ENCODE results near the gene ING4. TPM values are rescaled to one million over a fixed set of nuclear protein-coding genes. Genes with fewer than 3 reads are reported as not detected.
A peak's percentile ranks its signal among the peaks of the same experiment; 100 is the strongest.

Gene ING4
- total and polyA plus RNA-seq, 2 of the 13 experiments (the other 11 are each of a cell fraction or from before 2014, with no cell fraction given): 14.4 to 32.4 TPM

DNA sequence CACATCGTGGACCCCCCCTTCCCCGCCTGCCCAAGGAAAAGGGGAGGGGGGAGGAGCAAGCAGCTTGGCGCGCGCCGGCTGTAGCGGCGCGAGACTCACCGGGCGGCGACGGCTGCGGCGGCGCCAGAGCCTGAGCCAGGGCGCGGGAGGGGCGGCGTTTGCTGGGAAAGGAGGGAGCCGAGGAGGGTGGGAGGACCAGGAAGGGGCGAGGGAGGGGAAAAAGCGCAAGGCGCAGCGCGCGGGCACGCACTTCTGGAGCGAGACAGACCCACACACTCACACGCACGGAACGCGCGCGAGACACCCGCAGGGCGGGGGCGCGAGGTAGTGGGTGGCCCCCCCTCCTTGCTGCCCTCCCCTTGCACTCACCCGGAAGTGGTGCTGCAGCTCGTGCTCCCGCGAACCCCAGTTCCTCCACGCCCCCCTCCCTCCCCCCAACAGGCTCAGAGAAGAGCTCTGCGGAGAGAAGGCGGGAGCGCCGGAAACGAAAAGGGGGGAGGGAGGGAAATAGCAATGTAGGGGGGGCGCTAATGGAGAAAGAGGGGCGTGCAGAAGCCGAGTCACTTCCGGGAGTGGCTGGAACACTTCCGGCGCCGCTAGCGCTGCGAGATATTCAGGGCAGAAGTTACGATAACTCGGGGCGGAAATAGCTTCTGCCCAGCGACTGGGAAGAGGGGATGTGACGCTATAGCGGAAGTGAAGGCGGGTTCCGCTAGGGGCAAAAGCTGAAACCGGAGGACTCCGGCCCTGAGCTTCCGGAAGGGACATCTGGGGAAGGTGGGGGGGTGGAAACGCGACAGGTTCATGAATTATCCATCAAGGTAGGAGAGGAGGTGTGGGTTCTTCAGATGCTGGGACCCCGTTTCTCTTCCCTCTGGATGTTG is 26.3 kb upstream of the ING4 start, which contains the start of gene ZNF384 (continued):
- TF ChIP-seq ZNF407 (CRISPR knock-in tag; IDR thresholded peaks at IDR 0.05; ENCODE audit: not compliant biosample characterization) (no peak), ZNF34 (CRISPR knock-in tag; IDR thresholded peaks at IDR 0.05; ENCODE audit: borderline replicate concordance) (no peak), MAX (IDR thresholded peaks at IDR 0.05) (peak; percentile 81), ZNF329 (CRISPR knock-in tag; IDR thresholded peaks at IDR 0.05; ENCODE audit: low read depth) (0 out of 2 replicates have a peak, but pooled peaks have one; percentile 12), ZNF350 (CRISPR knock-in tag; IDR thresholded peaks at IDR 0.05; ENCODE audit: borderline replicate concordance, low read depth) (peak; percentile 81; the same call in 1 of the 2 replicates), MEF2D (CRISPR knock-in tag; IDR thresholded peaks at IDR 0.05) (peak; percentile 43; the same call in 1 of the 2 replicates), PITX1 (CRISPR knock-in tag; IDR thresholded peaks at IDR 0.05) (peak; percentile 40; the same call in 1 of the 2 replicates), ZNF784 (CRISPR knock-in tag; IDR thresholded peaks at IDR 0.05; ENCODE audit: borderline replicate concordance) (peak; percentile 75; the same call in 1 of the 2 replicates), TEAD3 (CRISPR knock-in tag; optimal IDR thresholded peaks at IDR 0.05; ENCODE audit: borderline replicate concordance) (peak; percentile 56), PRMT3 (CRISPR knock-in tag; IDR thresholded peaks at IDR 0.05; ENCODE audit: borderline replicate concordance, low read depth) (no peak), BORCS8-MEF2B (CRISPR knock-in tag; IDR thresholded peaks at IDR 0.05) (no peak; the same call in 1 of the 2 replicates), HIVEP1 (CRISPR knock-in tag; IDR thresholded peaks at IDR 0.05) (no peak), ZNF850 (CRISPR knock-in tag; conservative IDR thresholded peaks at IDR 0.05) (no peak)
- TF ChIP-seq, protein P1, sequence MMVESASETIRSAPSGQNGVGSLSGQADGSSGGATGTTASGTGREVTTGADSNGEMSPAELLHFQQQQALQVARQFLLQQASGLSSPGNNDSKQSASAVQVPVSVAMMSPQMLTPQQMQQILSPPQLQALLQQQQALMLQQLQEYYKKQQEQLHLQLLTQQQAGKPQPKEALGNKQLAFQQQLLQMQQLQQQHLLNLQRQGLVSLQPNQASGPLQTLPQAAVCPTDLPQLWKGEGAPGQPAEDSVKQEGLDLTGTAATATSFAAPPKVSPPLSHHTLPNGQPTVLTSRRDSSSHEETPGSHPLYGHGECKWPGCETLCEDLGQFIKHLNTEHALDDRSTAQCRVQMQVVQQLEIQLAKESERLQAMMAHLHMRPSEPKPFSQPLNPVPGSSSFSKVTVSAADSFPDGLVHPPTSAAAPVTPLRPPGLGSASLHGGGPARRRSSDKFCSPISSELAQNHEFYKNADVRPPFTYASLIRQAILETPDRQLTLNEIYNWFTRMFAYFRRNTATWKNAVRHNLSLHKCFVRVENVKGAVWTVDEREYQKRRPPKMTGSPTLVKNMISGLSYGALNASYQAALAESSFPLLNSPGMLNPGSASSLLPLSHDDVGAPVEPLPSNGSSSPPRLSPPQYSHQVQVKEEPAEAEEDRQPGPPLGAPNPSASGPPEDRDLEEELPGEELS (CRISPR knock-in tag; IDR thresholded peaks at IDR 0.05): no peak; the same call in 1 of the 2 replicates
